ENCODE data around the gene CREB3L1. TPM values are rescaled to one million over a fixed set of nuclear protein-coding genes. Genes with fewer than 3 reads are reported as not detected.

Gene CREB3L1
- total RNA-seq, 1 experiment from 2014 or later, result 3.3 TPM

DNA sequence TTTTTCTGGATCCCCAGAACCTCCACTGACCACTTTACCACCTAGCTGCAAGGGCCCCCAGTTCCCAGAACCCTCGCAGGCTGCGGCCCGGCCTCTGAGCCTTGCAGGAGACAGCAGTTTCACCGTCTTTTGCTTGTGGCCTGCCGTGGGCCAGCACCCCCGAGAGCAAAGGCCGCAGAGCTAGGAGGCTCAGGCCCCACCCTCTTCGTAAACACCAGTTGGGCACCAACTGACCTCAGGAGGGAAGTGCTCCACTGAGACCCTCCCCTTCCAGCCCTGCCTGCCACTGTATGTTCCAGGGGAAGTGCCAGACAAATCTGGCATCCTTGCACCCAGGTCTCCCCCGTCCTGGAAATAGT is 23.4 kb upstream of the CREB3L1 start:
- peak; percentile 51 for DNase-seq
- H3K4me3 Mint-ChIP-seq, result no peak overlapping the region

More for the DNA sequence above, 23.4 kb upstream of the CREB3L1 start:
- Histone ChIP-seq H3K23ac (ENCODE audit: insufficient read length, low read depth, low read length) (no peak overlapping the region), H3T11ph (ENCODE audit: low read length) (no peak overlapping the region), H2BK120ac (ENCODE audit: low read depth, low read length, poor library complexity, severe bottlenecking) (no peak overlapping the region), H3K4me1 (ENCODE audit: insufficient read depth, low read length) (peaks cover 3% of the 10 kb centered on the region), H3K9me3 (ENCODE audit: control insufficient read depth, low read depth, low read length) (no peaks in the 10 kb centered on the region), H3K27me3 (ENCODE audit: insufficient read depth, low read length) (no peaks in the 10 kb centered on the region), H3K79me1 (ENCODE audit: insufficient read depth, low read depth, low read length, poor library complexity, severe bottlenecking) (no peaks in the 10 kb centered on the region), H4K8ac (replicated peaks; ENCODE audit: insufficient read length, low read depth, low read length) (no peak overlapping the region), H3K79me2 (ENCODE audit: insufficient read depth, low read length) (no peaks in the 10 kb centered on the region), H3K18ac (ENCODE audit: insufficient read length, low read depth, low read length) (no peak overlapping the region), H3K4me2 (ENCODE audit: insufficient read depth, insufficient read length, low read length) (no peak overlapping the region), H3K14ac (ENCODE audit: insufficient read depth, low read length) (peak overlapping the region; percentile 1; the same call in 1 of the 2 replicates), H2BK20ac (ENCODE audit: low read depth, low read length, poor library complexity, severe bottlenecking) (no peak overlapping the region), H3K9ac (ENCODE audit: extremely low read depth, insufficient read length, low read length) (no peak overlapping the region), H3K23me2 (ENCODE audit: insufficient read length, low read depth, low read length, poor library complexity, severe bottlenecking) (no peaks in the 10 kb centered on the region), H4K91ac (ENCODE audit: insufficient read length, low read depth, low read length) (no peak overlapping the region), H2AFZ (ENCODE audit: low read length) (no peak overlapping the region), H4K20me1 (ENCODE audit: control insufficient read depth, insufficient read depth, insufficient read length) (no peaks in the 10 kb centered on the region), H3K4ac (ENCODE audit: low read depth, low read length) (no peak overlapping the region), H3K56ac (ENCODE audit: insufficient read length, low read depth, low read length) (no peak overlapping the region), H2AK5ac (ENCODE audit: insufficient read length, low read length) (no peak overlapping the region), H2BK12ac (ENCODE audit: insufficient read length, low read depth, low read length) (no peak overlapping the region), H3K27ac (ENCODE audit: insufficient read length, low read depth, low read length) (no peak overlapping the region), H2BK15ac (ENCODE audit: low read depth, low read length) (no peak overlapping the region), H2BK5ac (ENCODE audit: insufficient read length, low read length) (no peak overlapping the region), H4K5ac (ENCODE audit: insufficient read length, low read depth, low read length) (no peak overlapping the region)
- Mint-ChIP-seq H3K4me1 (peaks cover 12 to 17% of the 10 kb centered on the region in 2 experiments), H3K9me3 (no peaks in the 10 kb centered on the region), H3K27ac (peak overlapping the region in 1 of 3 experiments; percentile 57; a peak in 1 of 7 replicates), H3K27me3 (ENCODE audit: low read depth) (peaks cover 4% of the 10 kb centered on the region), H3K36me3 (ENCODE audit: insufficient read depth in 1 of 3, low read depth in 3 of 3) (no peaks in the 10 kb centered on the region)
- TF ChIP-seq, protein P1, sequence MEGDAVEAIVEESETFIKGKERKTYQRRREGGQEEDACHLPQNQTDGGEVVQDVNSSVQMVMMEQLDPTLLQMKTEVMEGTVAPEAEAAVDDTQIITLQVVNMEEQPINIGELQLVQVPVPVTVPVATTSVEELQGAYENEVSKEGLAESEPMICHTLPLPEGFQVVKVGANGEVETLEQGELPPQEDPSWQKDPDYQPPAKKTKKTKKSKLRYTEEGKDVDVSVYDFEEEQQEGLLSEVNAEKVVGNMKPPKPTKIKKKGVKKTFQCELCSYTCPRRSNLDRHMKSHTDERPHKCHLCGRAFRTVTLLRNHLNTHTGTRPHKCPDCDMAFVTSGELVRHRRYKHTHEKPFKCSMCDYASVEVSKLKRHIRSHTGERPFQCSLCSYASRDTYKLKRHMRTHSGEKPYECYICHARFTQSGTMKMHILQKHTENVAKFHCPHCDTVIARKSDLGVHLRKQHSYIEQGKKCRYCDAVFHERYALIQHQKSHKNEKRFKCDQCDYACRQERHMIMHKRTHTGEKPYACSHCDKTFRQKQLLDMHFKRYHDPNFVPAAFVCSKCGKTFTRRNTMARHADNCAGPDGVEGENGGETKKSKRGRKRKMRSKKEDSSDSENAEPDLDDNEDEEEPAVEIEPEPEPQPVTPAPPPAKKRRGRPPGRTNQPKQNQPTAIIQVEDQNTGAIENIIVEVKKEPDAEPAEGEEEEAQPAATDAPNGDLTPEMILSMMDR (conservative IDR thresholded peaks at IDR 0.05), result no peak
- WGBS (ENCODE audit: extremely low coverage, insufficient read length, low lambda C conversion rate), result no CpG with 5 or more reads among the region's 9 CpGs
